HG02973 (cell line): Measurements from ENCODE around the gene NR0B2.

Experiments used
- ATAC-seq: cut with Tn5 transposase; IDR thresholded peaks from one replicate; pipeline ENCODE4 v1.9.1; 2021; ENCODE audit warnings: moderate library complexity; ENCODE audit not compliant: unreplicated experiment

Gene NR0B2

GRCh38 chr1:26938004-26938658 lies 24.4 kb upstream of the NR0B2 start:
- ATAC-seq = no peak

DNA sequence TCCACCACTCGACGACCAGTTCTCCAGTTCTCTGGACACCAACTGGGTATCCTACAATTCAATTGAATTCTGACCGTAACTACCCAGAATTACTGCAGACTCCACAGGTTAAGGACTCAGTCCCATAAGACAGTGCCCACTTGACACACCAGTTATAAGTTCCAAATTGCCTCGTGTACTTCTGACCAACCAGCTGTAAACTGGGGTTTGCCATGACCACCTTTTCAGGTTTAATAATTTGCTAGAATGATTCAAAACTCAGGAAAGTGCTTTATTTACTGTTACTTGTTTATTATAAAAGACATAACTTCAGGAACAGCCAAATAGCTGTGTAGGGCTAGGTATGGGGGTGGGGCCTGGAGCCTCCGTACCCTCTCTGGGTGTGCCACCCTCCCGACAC lies 23.0 kb upstream of the NR0B2 start:
- no peak for ATAC-seq

DNA sequence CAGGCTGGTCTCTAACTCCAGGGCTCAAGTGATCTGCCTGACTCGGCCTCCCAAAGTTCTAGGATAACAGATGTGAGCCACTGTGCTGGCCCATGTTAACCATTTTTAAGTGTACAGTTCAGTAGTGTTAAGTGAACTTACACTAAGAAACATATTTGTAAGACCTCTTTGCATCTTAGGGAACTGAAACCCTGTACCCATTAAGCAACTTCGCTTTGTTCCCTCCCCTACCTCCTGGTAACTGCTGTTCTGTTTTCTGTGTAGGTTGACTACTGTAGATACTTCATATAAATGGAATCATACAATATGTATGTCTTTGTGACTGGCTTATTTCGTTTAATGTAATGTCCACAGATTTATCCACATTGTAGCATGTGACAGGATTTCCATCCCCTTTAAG lies 18.8 kb upstream of the NR0B2 start:
- ATAC-seq = no peak

GRCh38 chr1:26923711-26924110 lies 9.9 kb upstream of the NR0B2 start:
- ATAC-seq = no peak

- no peak for ATAC-seq
Observed at GRCh38 chr1:26922901-26923300, 9.1 kb upstream of the NR0B2 start.

DNA sequence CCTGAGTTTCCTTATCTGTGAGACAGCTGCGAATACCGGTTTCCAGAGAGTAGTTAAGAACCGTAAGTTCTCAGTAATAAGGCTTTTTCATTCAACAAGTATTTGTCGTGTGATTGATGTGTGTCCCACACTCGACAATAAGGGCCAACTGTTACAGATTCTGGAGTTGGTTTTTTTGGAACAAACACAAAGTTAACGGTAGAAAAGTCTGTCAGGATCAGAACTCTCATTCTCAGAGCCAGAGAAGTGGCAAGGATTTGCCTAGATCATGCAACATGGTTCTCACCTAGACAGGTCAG lies 8.6 kb upstream of the NR0B2 start:
- no peak for ATAC-seq

GRCh38 chr1:26921540-26922430 lies 8.0 kb upstream of the NR0B2 start, which contains the start of gene NUDC:
Gene NUDC (plus strand): TSS chr1:26921743. CDS start chr1:26921849, 106 bp downstream.
- ATAC-seq = peak; percentile 94

DNA sequence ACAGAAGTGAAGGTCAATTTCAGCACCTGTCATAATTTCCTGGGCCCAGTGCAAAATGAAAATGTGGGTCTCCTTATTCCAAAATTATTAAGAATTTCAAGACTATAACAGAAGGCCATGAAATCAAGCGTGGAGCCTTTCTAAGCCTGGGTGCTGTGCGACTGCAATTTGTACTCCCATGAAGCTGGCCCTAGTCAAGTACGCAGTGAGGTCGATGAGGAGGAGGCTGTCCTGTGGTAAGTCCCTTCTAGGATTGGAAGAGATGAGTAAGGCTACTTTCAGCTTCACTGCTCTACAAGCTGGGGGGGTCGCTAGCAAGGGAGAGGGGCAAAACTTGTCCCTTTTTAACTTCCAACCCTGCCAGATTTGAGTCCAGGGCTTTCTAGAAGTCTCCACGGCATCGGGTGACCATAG lies 7.4 kb upstream of the NR0B2 start:
- ATAC-seq = peak; percentile 19

DNA sequence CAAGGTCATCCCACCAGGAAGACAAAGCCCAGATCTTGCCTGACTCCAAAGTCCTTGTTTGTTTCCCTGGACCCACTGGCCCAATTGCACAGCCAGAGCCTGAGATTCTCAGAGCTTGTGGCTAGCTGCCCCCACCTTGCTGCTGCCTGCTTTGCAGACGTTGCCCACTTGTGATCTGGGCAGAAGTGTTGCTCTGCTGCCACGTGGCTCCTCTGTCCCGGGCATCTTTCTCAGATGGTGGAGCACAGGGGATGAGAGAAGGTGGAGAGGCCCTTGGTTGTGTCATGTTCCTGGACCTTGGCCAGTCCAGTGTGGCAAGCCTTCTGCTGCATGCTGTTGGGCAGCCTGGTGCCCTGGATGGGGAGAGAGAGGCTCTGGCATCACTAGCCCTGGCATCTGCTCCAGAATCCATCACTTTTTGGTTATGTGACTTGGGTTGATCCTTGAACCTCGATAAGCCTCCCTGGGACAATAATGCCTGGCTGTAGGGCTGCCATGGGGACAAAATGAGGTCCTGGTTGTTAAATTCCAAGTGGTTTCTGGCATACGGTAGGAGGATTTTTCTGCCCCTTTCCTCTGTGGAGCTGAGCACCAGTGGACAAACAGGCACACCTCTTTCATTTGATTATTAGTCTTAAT lies 1.5 kb upstream of the NR0B2 start:
- no peak for ATAC-seq

GRCh38 chr1:26913389-26913753 lies 404 bp downstream of the NR0B2 start:
- ATAC-seq = no peak

DNA sequence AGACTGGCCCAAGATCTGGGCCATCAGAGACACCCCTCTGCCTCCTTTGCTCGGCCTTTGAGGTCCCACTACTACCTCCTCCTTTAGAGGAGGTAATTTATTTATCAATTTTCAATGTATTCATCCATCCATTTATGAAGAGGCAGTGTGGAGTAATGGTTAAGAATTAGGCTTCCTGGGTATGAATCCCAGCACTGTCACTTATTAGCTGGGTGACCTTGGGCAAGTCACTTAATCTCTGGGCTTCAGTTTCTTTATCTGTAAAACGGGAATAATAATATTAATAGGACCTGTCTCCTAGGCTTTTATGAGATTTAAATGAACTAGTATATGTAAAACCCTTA lies 1.7 kb downstream of the NR0B2 start:
- ATAC-seq = no peak

GRCh38 chr1:26911399-26912146 lies 2.2 kb downstream of the NR0B2 start:
- ATAC-seq = no peak

DNA sequence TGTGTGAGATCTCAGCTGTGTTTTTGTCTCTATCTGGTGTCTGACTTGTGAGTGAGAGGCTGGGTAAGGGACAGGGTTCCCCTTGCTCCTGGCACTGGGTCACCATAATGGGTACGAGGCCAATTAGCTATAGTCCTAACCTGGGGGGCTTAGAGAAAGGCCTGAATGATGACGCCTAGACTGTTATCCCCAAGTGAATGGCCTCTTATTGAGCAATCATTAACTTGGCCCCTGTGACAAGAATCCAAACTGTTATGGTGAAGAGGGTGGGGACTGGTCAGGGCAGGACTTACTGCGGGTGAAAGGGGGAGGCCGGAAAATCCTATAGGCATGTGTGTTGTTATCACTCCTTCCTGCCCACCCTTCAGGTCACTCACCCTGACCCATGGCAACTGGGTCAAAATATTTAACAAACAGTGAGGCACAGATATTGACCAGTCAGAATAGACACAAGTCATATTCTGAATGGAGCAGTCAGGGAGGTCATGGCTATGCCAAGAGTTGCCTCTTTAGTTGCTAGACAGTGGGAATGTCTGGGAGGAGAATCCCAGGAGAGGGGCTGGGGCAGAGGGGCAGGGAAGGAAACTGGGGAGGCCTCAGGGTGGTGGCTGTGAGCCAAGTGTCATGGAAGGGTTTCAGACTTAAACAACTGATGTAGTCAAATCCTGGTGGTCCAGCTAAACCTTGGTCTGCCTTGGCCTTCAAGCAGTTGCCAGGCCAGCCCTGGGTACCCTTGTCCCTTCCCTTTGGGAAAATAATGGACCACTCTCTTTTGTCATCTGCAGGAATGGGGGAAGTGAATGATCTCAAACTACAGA lies 3.2 kb downstream of the NR0B2 start:
- ATAC-seq = no peak

DNA sequence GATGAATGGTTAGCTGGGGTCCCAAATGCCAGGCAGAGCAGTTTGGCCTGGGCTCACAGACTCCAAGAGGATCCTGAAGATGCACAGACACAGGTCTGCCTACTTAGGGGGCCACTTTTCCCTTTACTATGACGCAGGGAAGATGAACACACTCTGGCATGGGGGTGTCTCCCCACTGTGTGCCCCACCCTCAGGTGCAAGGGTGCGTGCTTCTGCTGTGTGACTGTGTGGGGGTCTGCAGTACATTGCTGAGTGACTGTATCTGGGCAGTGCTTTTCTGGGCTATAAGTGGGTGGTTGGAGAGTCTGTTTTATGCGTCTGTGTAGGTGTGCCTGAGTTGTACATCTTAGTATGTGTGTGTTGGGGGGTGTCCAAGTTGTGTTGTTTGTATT lies 3.8 kb downstream of the NR0B2 start:
- no peak for ATAC-seq

- no peak for ATAC-seq
Observed at GRCh38 chr1:26907071-26907917, 6.5 kb downstream of the NR0B2 start.

DNA sequence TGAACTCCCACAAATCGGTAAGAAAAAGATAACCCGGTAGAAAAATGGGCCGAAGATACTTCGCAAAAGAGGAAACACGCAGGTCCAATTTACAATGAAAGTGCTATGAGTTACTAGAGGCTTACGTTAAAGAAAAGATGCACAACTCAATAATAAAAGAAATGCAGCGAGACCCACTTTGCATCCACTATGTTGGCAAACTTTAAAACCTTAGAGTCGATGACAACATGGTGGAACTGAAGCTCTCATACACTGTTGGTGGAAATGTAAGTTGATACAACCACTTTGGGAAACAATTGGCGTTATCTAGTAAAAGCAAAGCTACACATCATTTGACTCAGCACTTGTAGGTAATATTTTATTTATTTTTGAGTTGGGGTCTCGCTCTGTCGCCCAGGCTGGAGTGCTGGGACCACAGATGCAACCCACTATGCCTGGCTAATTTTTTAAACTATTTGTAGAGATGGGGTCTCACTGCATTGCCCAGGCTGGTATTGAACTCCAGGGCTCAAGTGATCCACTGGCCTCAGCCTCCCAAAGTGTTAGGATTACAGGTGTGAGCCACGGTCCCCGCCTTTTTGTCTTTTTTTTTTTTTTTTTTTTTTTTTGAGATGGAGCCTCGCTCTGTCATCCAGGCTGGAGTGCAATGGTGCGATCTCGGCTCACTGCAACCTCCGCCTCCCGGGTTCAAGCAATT lies 12.8 kb downstream of the NR0B2 start:
- no peak for ATAC-seq

DNA sequence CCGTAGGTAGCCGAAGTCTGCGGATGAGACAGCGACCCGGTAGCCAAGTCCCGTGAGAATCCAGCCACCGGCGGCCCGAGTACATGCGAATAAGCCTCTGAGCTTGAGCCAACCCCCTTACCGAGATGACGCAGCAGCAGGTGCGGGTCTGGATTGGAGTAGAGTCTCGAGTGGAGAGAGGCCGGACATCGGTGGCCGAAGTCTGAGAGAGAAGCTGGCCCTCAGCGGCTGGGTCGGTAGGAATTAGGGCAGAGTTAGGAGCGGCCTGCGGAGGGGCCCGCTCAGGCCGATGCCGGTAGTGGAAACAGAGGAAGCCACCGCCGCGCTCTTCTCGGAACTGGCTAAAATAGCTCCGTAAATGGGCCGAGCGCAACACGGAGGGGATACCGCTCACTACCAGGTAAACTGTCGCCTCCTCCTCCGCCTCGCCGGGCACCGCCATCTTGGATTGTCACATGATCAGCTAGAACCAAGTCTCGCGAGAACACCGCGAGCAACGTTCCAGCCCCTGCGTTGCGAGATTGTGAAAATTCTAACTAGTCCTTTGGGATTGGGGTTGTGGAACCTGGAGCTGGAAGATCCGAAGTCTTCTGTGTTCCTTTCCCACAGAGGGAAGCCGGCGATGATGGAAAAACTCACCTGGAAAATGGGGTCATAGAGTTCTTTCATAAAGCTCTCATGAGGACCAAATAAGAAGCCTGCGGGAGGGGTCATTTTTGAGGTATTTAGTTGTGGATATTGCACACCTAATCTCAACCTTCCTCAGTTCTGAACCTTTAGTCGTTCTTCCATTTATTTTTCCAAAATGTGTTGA lies 13.6 kb downstream of the NR0B2 start, which contains the start of gene GPATCH3:
GPATCH3 (minus strand) TSS at position 467 of the 814 bp plus-strand sequence; CDS start at position 442, 25 bp downstream.
- ATAC-seq = peak; percentile 67

- no peak for ATAC-seq
Observed at GRCh38 chr1:26897351-26897750, 16.4 kb downstream of the NR0B2 start.
